A549 (cell line): ENCODE results near the gene NCOA7. TPM values are rescaled to one million over a fixed set of nuclear protein-coding genes. Genes with fewer than 3 reads are reported as not detected.

Experiments
- ATAC-seq, 2 experiments: fragments of 200-7000 bp in 1 of 2; fragments of >200 bp in 1 of 2; cut with Nextera tagmentation in 1 of 2; cut with Tn5 transposase in 1 of 2; 3 replicates each; pipeline versions ENCODE4 v1.8.0 to v1.9.1; 2018 to 2020; ENCODE audit warnings: mild to moderate bottlenecking in 1 of 2, moderate library complexity in 1 of 2
- CTCF ChIA-PET: fragments of 300-600 bp; sonication (Branson Sonifier 250); formaldehyde crosslinking; extraction: SDS; loops from one replicate; lab custom pipeline; 2021; ENCODE audit warnings: antibody characterized with exemption, inconsistent platforms; lab: Yijun Ruan, JAX
- POLR2A ChIA-PET: fragments of 350-600 bp; formaldehyde crosslinking; extraction: SDS; loops from one replicate; lab custom pipeline; 2021; ENCODE audit warnings: antibody characterized with exemption, inconsistent platforms; lab: Yijun Ruan, JAX
- DNase-seq, 2 experiments: peaks; one replicate each; pipeline versions ENCODE4 v3.0.0 to v3.0.0-alpha.2; 2011 to 2016; ENCODE audit warnings: low read depth in 1 of 2, low spot score in 1 of 2
- FAIRE-seq: peaks from 2 replicates; lab custom pipeline; 2011; peaks lifted over from hg19 to GRCh38; lab: Jason Lieb, UNC
- H3K27ac ChIP-seq, 2 experiments: fragments of >200 bp; sonication (Bioruptor Twin); formaldehyde crosslinking; 3 replicates each; pipeline ENCODE4 v1.5.1; 2016 to 2017
- H3K4me1 ChIP-seq: fragments of >200 bp; sonication (Bioruptor Twin); formaldehyde crosslinking; 3 replicates; pipeline ENCODE4 v1.6.1; 2016
- H3K4me2 ChIP-seq: fragments of >200 bp; sonication (Bioruptor Twin); formaldehyde crosslinking; 3 replicates; pipeline ENCODE4 v1.6.1; 2016
- H3K4me3 ChIP-seq: fragments of >200 bp; sonication (Bioruptor Twin); formaldehyde crosslinking; 3 replicates; pipeline ENCODE4 v1.5.1; 2016
- H3K9me3 ChIP-seq: fragments of >200 bp; sonication (Bioruptor Twin); formaldehyde crosslinking; 3 replicates; pipeline ENCODE4 v1.6.1; 2016
- BHLHE40 ChIP-seq: IDR thresholded peaks from 2 replicates; pipeline ENCODE4 v1.6.1; 2012; ENCODE audit warnings: low read depth, low read length, inconsistent platforms
- CHD4 ChIP-seq: fragments of 200-600 bp; sonication (generic); IDR thresholded peaks from 2 replicates; pipeline ENCODE4 v1.6.1; 2016; ENCODE audit warnings: antibody characterized with exemption, mild to moderate bottlenecking, borderline replicate concordance
- ELK1 ChIP-seq: fragments of 150-350 bp; IDR thresholded peaks from 2 replicates; pipeline ENCODE4 v1.6.1; 2014; ENCODE audit warnings: low read depth, mild to moderate bottlenecking, low read length
- FOXS1 ChIP-seq: fragments of 250-450 bp; sonication (Bioruptor Pico); IDR thresholded peaks from 2 replicates; pipeline ENCODE4 v1.5.0; 2020; ENCODE audit warnings: mild to moderate bottlenecking, moderate library complexity
- HES2 ChIP-seq: fragments of >200 bp; sonication (Bioruptor Twin); formaldehyde crosslinking; IDR thresholded peaks from 2 replicates; pipeline ENCODE4 v1.6.1; 2016
- HEYL ChIP-seq: fragments of 250-450 bp; sonication (Bioruptor Pico); IDR thresholded peaks from 2 replicates; pipeline ENCODE4 v1.8.0; 2021; ENCODE audit warnings: mild to moderate bottlenecking, moderate library complexity
- HOXA7 ChIP-seq: fragments of 250-450 bp; sonication (Bioruptor Pico); IDR thresholded peaks from 2 replicates; pipeline ENCODE4 v1.5.0; 2020; ENCODE audit warnings: mild to moderate bottlenecking, moderate library complexity
- HOXB13 ChIP-seq: fragments of 250-450 bp; sonication (Bioruptor Pico); IDR thresholded peaks from 2 replicates; pipeline ENCODE4 v1.5.0; 2020; ENCODE audit warnings: low read depth, mild to moderate bottlenecking, moderate library complexity
- HOXB5 ChIP-seq: fragments of 250-450 bp; sonication (Bioruptor Pico); IDR thresholded peaks from 2 replicates; pipeline ENCODE4 v1.5.0; 2020; ENCODE audit warnings: mild to moderate bottlenecking, moderate library complexity
- JUN ChIP-seq, 2 experiments: fragments of >200 bp; sonication (Bioruptor Twin); formaldehyde crosslinking; IDR thresholded peaks; 2 replicates in 1 of 2; 3 replicates in 1 of 2; pipeline ENCODE4 v1.6.1; 2016 to 2017
- KDM1A ChIP-seq: fragments of 200-600 bp; sonication (generic); IDR thresholded peaks from 2 replicates; pipeline ENCODE4 v1.6.1; 2016; ENCODE audit warnings: low read depth, mild to moderate bottlenecking
- KDM5A ChIP-seq: fragments of 200-600 bp; sonication (generic); IDR thresholded peaks from 2 replicates; pipeline ENCODE4 v1.6.1; 2016; ENCODE audit warnings: antibody characterized with exemption, mild to moderate bottlenecking
- MAFK ChIP-seq: fragments of 450-650 bp; IDR thresholded peaks from 2 replicates; pipeline ENCODE4 v1.6.1; 2014; ENCODE audit not compliant: partially characterized antibody
- MAX ChIP-seq: IDR thresholded peaks from 2 replicates; pipeline ENCODE4 v1.6.1; 2012
- MAZ ChIP-seq: fragments of 150-350 bp; IDR thresholded peaks from 2 replicates; pipeline ENCODE4 v1.6.1; 2014; ENCODE audit warnings: antibody characterized with exemption, low read depth, low read length, borderline replicate concordance
- MYC ChIP-seq: IDR thresholded peaks from 2 replicates; pipeline ENCODE4 v1.6.1; 2012; ENCODE audit warnings: mild to moderate bottlenecking, inconsistent platforms, low read length, improper control_type of control experiment, borderline replicate concordance
- NPAS2 ChIP-seq: fragments of 250-450 bp; sonication (Bioruptor Pico); IDR thresholded peaks from 2 replicates; pipeline ENCODE4 v1.8.0; 2022; ENCODE audit warnings: mild to moderate bottlenecking, moderate library complexity, borderline replicate concordance
- NR3C1 ChIP-seq: fragments of >200 bp; sonication (Bioruptor Twin); formaldehyde crosslinking; IDR thresholded peaks from 3 replicates; pipeline ENCODE4 v1.6.1; 2017
- PBX3 ChIP-seq: IDR thresholded peaks from 2 replicates; pipeline ENCODE4 v1.6.1; 2012
- PHF8 ChIP-seq: fragments of 200-600 bp; sonication (generic); IDR thresholded peaks from 2 replicates; pipeline ENCODE4 v1.6.1; 2016; ENCODE audit warnings: low read depth, mild to moderate bottlenecking, antibody characterized with exemption, moderate library complexity, borderline replicate concordance
- POLR2AphosphoS2 ChIP-seq: conservative IDR thresholded peaks from 2 replicates; pipeline ENCODE4 v1.6.1; 2012; ENCODE audit warnings: low read length, improper control_type of control experiment, inconsistent platforms
- RAD21 ChIP-seq, 2 experiments: fragments of >200 bp in 1 of 2; sonication (Bioruptor Twin) in 1 of 2; formaldehyde crosslinking in 1 of 2; IDR thresholded peaks in 1 of 2; conservative IDR thresholded peaks in 1 of 2; 2 replicates in 1 of 2; 3 replicates in 1 of 2; pipeline ENCODE4 v1.6.1; 2012 to 2018; ENCODE audit warnings: inconsistent platforms in 1 of 2
- RARB ChIP-seq: fragments of 250-450 bp; sonication (Bioruptor Pico); IDR thresholded peaks from 2 replicates; pipeline ENCODE4 v1.8.0; 2021; ENCODE audit warnings: mild to moderate bottlenecking, moderate library complexity
- RCOR1 ChIP-seq: fragments of 150-350 bp; IDR thresholded peaks from 2 replicates; pipeline ENCODE4 v1.6.1; 2014; ENCODE audit warnings: antibody characterized with exemption, low read length, low read depth
- REST ChIP-seq: fragments of 200-600 bp; sonication (generic); IDR thresholded peaks from 2 replicates; pipeline ENCODE4 v1.6.1; 2016; ENCODE audit warnings: antibody characterized with exemption, mild to moderate bottlenecking, moderate library complexity
- RFX5 ChIP-seq: fragments of 450-650 bp; IDR thresholded peaks from 2 replicates; pipeline ENCODE4 v1.7.1; 2014; ENCODE audit warnings: antibody characterized with exemption, mild to moderate bottlenecking, moderate library complexity
- RNF2 ChIP-seq: fragments of 200-600 bp; sonication (generic); IDR thresholded peaks from 2 replicates; pipeline ENCODE4 v1.6.1; 2016; ENCODE audit warnings: low read depth, mild to moderate bottlenecking, antibody characterized with exemption, moderate library complexity, borderline replicate concordance
- SMC3 ChIP-seq: fragments of >200 bp; sonication (Bioruptor Twin); formaldehyde crosslinking; IDR thresholded peaks from 3 replicates; pipeline ENCODE4 v1.6.1; 2018; ENCODE audit warnings: inconsistent platforms
- TFCP2L1 ChIP-seq: fragments of 250-450 bp; sonication (Bioruptor Pico); IDR thresholded peaks from 2 replicates; pipeline ENCODE4 v1.5.0; 2021; ENCODE audit warnings: mild to moderate bottlenecking
- ZSCAN20 ChIP-seq: fragments of 250-450 bp; sonication (Bioruptor Pico); IDR thresholded peaks from 2 replicates; pipeline ENCODE4 v1.8.0; 2022; ENCODE audit warnings: mild to moderate bottlenecking, moderate library complexity
- WGBS: methylation state at CpG from one replicate; pipeline ENCODE4 v1.1.6; 2017; ENCODE audit errors: missing lambda C conversion rate; 5-methylcytosine and 5-hydroxymethylcytosine counted together
- polyA plus RNA-seq, 4 experiments: library from polyadenylated mRNA; depleted of rRNA in 3 of 4; stranded (reverse); fragments of >200 nt; fragmentation: RNase III in 1 of 4; extraction: RNeasy Plus Mini Kit Qiagen cat#74134 plus additional on column Dnase treatment in 1 of 4; gene quantifications; 2 replicates in 3 of 4; 3 replicates in 1 of 4; pipeline ENCODE4 v1.2.3, GENCODE V29; 2011 to 2017

The NCOA7 gene
- polyA plus RNA-seq, 2 of the 4 experiments (the other 2 are of a cell fraction), result 66.4 to 195 TPM

- TF ChIP-seq HES2 (no peak), HOXB13 (CRISPR knock-in tag) (no peak), PBX3 (no peak), MAX (no peak)
These were observed 140.1 kb downstream of the NCOA7 start (continued) for GRCh38 chr6:125930765-125931418.

GRCh38 chr6:125931733-125932450 is 141.1 kb downstream of the NCOA7 start:
- ATAC-seq (peak in 1 of 2 experiments; percentile 18; a peak in 3 of 6 replicates), FAIRE-seq (no peak), DNase-seq (no peak)
- Histone ChIP-seq H3K4me3 (no peak overlapping the region), H3K4me1 (peaks cover 32% of the 10 kb centered on the region), H3K4me2 (no peak overlapping the region), H3K27ac (peak overlapping the region; percentile 10 to 62; a peak in 3 of 6 replicates), H3K9me3 (no peaks in the 10 kb centered on the region)
- POLR2A ChIA-PET, result interaction anchor here (0.9 to 1.1 kb wide), 2 partner anchors 14 to 141 kb away, joined by 3 to 4 read pairs; partner anchors contain the start of gene NCOA7
- CTCF ChIA-PET, result interaction anchor here (1.2 to 3.3 kb wide), 2 partner anchors 21 to 77 kb away, joined by 3 to 10 read pairs; no protein-coding TSS in a partner anchor
- 80% methylated on average over 4 of the region's 4 CpGs for WGBS
- TF ChIP-seq SMC3, result no peak
- no peak for TF ChIP-seq ELK1
- TF ChIP-seq JUN (IDR thresholded peaks at IDR 0.05), result peak in 1 of 2 experiments; percentile 30; a peak in 1 of 5 replicates
- TF ChIP-seq KDM1A, result no peak
- no peak for TF ChIP-seq FOXS1 (CRISPR knock-in tag)
- TF ChIP-seq BHLHE40, result no peak
- no peak for TF ChIP-seq RAD21 (conservative IDR thresholded peaks at IDR 0.05 in 1 of 2, IDR thresholded peaks at IDR 0.05 in 1 of 2)
- TF ChIP-seq RARB (CRISPR knock-in tag), result no peak
- TF ChIP-seq RFX5, result no peak
- no peak for TF ChIP-seq MAFK
- TF ChIP-seq ZSCAN20 (CRISPR knock-in tag), result peak; percentile 5; the same call in 1 of the 2 replicates
- TF ChIP-seq TFCP2L1 (CRISPR knock-in tag), result no peak
- no peak for TF ChIP-seq HOXB5 (CRISPR knock-in tag)
- TF ChIP-seq RNF2, result no peak
- TF ChIP-seq CHD4, result no peak
- TF ChIP-seq MYC, result no peak
- no peak for TF ChIP-seq KDM5A
- no peak for TF ChIP-seq MAX
- 0 out of 2 replicates have a peak, but pooled peaks have one; percentile 12 for TF ChIP-seq HOXA7 (CRISPR knock-in tag)
- no peak for TF ChIP-seq REST
- no peak for TF ChIP-seq NPAS2 (CRISPR knock-in tag)
- no peak for TF ChIP-seq NR3C1
- TF ChIP-seq RCOR1, result no peak
- TF ChIP-seq HEYL (CRISPR knock-in tag), result 0 out of 2 replicates have a peak, but pooled peaks have one; percentile 66
- TF ChIP-seq MAZ, result no peak
- TF ChIP-seq PHF8, result no peak
- peak; percentile 66 for TF ChIP-seq POLR2AphosphoS2
